ENCODE data around the gene KIAA1217.

DNA sequence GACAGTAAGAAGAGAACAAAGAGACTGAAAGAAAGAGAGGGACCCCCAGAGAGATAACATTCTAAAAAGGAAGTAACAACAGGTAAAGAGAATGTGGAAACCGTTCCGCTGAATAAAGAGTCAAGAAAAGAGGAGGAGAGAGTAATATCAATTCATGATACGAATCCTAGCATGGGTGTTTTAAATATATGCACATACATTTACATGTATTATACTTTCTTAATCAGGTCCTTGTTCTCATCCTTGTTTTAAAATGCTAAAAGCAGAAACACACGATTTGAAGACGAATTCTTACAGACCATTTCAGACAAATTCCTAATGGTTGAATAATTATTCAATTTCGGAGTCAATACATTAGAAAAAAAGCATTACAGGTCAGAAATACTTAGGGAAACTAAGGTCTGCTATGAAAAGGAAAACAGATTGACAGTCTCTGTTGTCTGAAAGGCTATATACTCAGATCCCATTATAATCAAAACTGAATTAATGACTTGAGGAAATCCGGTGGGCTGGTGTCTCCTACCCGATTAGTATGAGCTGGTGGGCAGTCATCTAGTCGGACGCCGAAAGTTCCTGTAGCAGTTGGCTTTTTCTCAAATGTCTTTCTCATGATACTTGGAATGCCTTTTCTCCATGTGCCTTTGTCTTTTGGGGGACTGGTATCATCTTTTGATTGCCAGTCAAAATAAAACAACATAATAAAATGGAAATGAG lies 387.4 kb downstream of the KIAA1217 start:
- TF ChIP-seq, protein P1, sequence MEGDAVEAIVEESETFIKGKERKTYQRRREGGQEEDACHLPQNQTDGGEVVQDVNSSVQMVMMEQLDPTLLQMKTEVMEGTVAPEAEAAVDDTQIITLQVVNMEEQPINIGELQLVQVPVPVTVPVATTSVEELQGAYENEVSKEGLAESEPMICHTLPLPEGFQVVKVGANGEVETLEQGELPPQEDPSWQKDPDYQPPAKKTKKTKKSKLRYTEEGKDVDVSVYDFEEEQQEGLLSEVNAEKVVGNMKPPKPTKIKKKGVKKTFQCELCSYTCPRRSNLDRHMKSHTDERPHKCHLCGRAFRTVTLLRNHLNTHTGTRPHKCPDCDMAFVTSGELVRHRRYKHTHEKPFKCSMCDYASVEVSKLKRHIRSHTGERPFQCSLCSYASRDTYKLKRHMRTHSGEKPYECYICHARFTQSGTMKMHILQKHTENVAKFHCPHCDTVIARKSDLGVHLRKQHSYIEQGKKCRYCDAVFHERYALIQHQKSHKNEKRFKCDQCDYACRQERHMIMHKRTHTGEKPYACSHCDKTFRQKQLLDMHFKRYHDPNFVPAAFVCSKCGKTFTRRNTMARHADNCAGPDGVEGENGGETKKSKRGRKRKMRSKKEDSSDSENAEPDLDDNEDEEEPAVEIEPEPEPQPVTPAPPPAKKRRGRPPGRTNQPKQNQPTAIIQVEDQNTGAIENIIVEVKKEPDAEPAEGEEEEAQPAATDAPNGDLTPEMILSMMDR (IDR thresholded peaks at IDR 0.05), result no peak
- no peak for TF ChIP-seq POLR2A (IDR thresholded peaks at IDR 0.05)
